HG03060 (cell line): Measurements from ENCODE around the gene NRSN2.
"Not testable (repeated sequence)": the region's sequence is repeated elsewhere in the genome, so short reads cannot be mapped to it uniquely, and the experiment has no call there.

Experiments
- ATAC-seq: cut with Tn5 transposase; IDR thresholded peaks from one replicate; pipeline ENCODE4 v1.9.1; 2021; ENCODE audit warnings: low read depth, moderate number of reproducible peaks; ENCODE audit not compliant: unreplicated experiment

NRSN2 gene

DNA sequence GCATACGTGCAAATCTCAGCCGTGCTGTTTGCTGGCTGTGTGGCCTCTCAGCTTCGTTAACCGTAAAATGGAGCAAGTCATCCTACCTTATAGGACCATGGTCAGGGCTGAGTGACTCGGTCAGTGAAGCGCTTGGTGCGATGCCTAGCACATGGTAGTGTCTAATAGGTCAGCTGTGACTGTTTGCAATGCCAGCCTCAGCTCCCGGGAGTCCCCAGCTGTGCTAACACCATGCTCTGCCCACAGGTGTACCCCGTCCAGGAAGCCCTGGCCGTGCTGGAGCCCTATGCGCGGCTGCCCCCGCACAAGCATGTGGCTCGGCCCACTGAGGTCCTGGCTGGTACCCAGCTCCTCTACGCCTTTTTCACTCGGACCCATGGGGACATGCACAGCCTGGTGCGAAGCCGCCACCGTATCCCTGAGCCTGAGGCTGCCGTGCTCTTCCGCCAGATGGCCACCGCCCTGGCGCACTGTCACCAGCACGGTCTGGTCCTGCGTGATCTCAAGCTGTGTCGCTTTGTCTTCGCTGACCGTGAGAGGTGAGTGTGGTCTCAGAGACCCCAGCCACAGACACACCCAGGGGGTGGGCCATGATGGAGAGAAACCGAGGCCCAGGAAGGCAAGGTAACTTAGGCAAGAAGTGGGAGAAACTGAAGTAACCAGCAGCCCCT lies 44.3 kb downstream of the NRSN2 start:
- no peak for ATAC-seq

DNA sequence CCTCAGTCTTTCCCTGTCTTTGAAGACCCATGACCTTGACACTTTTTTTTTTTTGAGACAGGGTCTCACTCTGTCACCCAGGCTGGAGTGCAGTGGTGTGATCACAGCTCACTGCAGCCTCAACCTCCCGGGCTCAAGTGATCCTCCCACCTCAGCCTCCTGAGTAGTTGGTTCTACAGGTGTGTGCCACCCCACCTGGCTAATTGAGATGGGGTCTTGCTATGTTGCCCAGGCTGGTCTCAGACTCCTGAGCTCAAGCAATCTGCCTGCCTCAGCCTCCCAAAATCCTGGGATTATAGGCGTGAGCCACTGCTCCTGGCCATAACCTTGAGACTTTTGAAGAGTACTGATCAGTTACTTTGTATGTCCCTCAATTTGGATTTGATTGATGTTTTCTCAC lies 46.4 kb downstream of the NRSN2 start:
- ATAC-seq, result not testable (repeated sequence)

DNA sequence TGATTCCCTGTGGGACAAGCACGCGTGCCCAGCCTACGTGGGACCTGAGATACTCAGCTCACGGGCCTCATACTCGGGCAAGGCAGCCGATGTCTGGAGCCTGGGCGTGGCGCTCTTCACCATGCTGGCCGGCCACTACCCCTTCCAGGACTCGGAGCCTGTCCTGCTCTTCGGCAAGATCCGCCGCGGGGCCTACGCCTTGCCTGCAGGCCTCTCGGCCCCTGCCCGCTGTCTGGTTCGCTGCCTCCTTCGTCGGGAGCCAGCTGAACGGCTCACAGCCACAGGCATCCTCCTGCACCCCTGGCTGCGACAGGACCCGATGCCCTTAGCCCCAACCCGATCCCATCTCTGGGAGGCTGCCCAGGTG lies 49.3 kb downstream of the NRSN2 start:
- ATAC-seq, result no peak

DNA sequence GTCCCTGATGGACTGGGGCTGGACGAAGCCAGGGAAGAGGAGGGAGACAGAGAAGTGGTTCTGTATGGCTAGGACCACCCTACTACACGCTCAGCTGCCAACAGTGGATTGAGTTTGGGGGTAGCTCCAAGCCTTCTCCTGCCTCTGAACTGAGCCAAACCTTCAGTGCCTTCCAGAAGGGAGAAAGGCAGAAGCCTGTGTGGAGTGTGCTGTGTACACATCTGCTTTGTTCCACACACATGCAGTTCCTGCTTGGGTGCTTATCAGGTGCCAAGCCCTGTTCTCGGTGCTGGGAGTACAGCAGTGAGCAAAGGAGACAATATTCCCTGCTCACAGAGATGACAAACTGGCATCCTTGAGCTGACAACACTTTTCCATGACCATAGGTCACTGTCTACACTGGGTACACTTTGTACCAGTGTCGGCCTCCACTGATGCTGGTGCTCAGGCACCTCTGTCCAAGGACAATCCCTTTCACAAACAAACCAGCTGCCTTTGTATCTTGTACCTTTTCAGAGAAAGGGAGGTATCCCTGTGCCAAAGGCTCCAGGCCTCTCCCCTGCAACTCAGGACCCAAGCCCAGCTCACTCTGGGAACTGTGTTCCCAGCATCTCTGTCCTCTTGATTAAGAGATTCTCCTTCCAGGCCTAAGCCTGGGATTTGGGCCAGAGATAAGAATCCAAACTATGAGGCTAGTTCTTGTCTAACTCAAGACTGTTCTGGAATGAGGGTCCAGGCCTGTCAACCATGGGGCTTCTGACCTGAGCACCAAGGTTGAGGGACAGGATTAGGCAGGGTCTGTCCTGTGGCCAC lies 49.9 kb downstream of the NRSN2 start:
- ATAC-seq, result no peak

DNA sequence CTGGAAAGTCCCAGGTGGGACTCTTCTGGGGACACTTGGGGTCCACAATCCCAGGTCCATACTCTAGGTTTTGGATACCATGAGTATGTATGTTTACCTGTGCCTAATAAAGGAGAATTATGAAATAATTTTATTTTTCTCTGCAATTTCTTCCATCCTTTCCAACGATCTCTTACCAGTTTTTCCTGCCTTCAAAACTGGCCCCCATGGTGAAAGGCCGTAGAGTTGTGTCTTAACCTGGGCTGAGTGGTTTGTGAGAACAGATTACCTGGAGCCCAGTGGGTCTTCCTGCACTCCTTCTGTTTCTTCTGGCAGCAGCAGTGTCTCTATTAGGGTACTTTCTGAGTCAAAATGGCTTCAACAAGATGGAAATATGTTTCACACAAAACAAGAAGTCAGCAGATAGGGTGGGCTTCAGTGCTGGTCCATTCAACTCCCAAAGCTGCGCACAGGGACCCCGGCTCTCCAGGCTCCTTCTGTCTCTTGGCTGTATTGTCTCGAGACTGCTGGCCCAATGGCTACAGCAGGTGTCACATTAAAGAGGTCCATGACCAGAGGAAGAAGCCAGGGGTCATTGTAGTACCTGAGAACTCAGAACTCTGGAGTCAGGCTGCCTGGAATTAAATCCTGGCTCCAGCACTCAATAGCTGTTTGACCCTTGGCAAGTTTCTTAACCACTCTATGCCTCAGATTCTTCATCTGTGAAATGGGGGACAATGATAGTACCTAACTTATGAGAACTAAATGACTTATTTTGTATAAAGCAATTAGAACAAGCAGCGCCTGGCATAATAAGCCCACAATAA lies 50.7 kb downstream of the NRSN2 start:
- ATAC-seq, result no peak

DNA sequence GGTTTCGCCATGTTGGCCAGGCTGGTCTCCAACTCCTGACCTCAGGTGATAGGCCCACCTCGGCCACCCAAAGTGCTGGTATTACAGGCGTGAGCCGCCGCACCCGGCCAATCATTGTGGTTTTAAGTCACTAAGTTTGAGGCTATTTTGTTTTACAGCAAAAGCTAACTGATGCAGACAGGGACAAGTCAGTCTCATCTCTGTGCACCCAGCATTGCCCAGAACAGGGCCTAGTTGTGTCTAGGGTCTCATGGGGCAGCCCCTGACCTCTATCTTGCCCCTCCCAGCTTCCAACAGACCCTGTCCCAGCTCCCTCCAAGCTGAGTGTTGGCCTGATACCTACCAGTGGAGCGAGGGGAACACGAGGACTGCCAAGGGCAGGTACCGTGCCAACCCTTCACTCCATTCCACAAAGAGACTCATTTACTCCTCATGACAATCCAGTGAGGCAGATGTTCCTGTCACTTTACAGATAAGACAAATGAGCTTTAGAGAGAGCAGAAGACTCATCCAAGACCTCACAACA lies 52.3 kb downstream of the NRSN2 start:
- ATAC-seq, result no peak

DNA sequence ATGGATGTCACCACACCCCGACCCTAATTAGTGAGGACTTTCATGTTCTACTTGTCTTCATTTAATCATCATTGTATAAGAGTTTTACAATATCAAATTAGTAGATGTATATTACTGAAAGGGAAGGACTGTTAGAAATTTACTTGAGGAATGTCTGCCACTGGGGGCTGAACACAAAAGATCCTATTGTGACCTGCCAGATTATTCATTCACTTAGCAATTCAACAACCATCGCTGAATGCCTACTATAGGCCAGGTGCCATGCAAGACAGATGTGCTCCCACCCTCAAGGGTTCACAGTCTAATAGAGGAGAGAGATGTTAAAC lies 53.2 kb downstream of the NRSN2 start:
- ATAC-seq, result no peak

DNA sequence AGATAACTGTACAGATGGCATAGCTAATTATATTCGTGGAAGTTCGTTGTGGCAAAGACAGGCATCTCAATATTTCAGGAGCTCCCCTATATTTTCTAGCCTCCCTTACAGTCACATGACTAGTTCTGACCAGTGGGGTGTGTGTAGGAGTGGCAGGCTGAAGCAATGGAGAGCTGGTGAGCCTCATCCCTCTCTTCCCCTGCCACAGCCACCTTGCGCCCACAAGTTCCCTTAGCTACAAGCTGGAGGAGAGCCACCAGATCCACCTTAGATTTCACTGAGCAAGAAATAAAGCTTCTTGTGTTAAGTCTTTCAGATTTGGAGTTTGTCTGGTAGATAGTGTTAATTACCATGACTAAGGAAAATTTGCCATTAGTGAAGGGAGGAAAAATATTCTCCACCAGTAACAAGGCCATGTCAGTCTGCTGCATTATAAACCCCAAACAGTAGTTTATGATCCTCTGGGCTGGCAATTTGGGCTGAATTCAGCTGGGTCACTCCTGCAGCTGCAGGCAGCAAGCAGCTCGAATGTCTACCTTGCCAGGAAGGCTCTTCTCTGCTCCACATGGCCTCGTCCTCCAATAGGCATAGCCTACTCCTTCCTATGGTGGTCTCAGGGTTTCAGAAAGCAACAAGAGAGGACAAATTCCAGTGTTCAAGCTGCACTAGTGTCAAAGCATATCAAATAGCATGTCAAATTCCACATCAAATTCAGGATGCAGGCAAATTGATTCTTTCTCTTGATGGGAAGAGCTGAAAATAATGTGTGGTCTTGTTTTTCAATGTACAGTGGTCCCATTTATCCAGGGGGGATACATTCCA lies 53.8 kb downstream of the NRSN2 start:
- ATAC-seq, result no peak

DNA sequence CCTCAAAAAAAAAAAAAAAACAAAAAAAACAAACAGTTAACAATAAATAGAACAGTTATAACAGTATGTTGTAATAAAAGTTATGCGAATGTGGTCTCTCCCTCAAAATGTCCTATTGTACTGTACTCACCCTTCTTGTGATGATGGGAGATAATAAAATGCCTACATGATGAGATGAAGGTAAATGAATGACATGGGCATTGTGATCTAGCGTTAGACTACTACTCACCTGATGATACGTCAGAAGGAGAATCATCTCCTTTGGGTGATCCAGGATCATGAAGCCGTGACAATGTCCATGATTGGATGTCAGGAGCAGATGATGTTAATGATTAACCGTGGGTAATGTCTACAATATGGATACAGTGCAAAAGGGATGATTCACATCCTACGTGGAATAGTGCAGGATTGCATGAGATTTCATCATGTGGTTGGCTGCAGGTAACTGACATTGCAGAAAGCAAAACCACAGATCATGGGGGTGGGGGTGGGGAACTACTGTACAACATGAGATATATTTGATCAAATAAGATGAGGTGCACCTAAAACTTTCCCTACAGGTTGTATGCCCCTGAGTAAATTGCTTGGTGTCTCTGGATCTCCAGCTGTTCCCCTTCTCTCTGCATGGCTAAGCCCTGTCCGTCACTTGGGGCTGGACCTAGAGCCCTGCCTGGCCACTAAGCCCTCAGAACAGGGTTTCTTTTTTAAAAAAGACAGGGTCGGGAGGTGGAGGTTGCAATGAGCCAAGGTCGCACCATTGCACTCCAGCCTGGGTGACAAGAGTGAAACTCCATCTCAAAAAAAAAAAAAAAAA lies 55.0 kb downstream of the NRSN2 start:
- no peak for ATAC-seq

DNA sequence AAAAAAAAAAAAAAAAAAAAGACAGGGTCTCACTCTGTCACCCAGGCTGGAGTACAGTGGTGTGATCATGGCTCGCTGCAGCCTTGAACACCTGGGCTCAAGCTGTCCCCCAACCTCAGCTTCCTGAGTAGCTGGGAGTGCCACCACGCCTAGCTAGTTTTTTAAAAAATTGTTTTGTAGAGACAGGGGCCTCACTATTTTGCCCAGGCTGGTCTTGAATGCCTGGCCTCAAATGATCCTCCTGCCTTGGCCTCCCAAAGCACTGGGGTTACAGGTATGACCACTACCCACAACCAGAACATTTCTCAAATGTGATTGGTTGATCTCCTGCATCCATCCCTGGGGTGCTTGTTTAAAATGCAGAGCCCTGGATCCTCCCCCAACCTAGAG lies 55.6 kb downstream of the NRSN2 start:
- no peak for ATAC-seq

DNA sequence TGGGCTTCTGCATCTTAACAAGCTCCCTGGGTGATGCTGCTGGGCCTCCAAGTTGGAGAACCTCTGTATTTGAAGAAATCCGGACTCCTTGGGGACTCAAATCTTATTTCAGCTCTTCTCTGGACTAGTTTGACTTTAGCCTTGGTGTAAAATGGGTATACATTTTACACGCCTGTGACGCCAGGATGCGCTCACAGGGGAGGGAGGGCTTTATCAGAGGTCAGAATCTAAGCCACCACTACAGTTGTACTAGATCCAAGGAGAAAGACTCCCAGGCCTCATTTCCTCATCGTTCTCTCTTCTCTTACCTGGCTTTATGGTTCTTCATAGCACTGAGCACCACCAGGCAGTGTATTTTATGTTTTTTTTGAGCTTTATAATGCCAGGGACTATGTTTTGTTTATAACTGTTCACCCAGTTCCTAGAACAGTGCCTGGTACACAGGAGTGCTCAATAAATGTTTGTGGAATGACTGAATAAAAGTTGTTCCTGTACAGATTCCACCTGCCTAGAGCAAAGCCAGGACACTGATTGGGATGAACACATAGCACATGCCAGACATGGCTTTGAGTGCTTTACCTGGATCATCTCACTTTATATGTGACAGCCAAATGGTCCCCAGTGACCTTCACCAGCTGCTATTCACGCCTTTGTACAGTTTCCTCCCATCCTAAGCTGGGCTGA lies 56.1 kb downstream of the NRSN2 start:
- no peak for ATAC-seq

DNA sequence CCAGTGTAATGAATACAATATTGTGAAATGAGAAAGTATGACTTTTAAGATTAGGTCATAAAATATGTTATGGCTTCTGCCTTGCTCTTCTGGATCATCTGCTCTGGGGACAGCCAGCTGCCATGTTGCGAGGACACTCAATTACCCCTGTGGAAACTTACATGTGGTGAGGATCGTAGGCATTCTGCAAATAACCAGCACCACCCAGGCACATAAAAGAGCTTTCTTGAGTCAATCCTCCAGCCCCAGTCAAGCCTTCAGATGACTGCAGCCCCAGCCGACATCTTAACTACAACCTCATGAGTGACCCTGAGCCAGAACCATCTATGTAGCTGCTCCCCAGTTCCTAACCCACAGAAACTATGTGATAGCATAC lies 56.7 kb downstream of the NRSN2 start:
- no peak for ATAC-seq

DNA sequence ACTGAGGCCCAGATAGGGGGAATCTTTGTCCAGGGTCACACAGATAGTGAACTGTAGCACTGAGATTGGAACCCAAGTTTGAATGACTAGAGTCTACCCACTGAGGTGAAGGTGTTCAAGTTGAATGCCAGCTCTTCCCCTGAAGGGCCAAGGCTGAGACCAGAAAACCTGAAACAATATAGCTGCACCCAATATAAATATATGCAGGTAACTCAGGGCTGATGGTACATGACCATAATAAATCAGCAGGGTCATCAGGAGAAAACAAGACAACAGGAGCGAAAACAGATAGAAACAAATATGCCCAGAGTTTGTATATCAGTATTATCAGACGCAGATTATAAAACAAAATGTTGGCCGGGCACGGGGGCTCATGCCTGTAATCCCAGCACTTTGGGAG lies 57.2 kb downstream of the NRSN2 start:
- no peak for ATAC-seq
